SK-N-SH (cell line): Measurements from ENCODE around the gene PCDH17. TPM values are rescaled to one million over a fixed set of nuclear protein-coding genes. Genes with fewer than 3 reads are reported as not detected.

Experiments used
- CTCF ChIA-PET: fragments of 300-600, 350-600 bp; formaldehyde crosslinking; extraction: SDS; loops from one replicate; lab custom pipeline; 2021; lab: Yijun Ruan, JAX
- POLR2A ChIA-PET: fragments of 350-600 bp; sonication (Branson Sonifier 250); formaldehyde crosslinking; extraction: SDS; loops from one replicate; lab custom pipeline; 2020; ENCODE audit warnings: antibody characterized with exemption, inconsistent platforms; lab: Yijun Ruan, JAX
- DNase-seq: peaks from one replicate; pipeline ENCODE4 v3.0.0; 2012
- H2AFZ ChIP-seq: fragments of 200-600 bp; sonication (generic); 2 replicates; pipeline ENCODE4 v1.8.1; 2016; ENCODE audit warnings: antibody characterized with exemption, mild to moderate bottlenecking, low read depth
- H3F3A ChIP-seq: fragments of 200-600 bp; sonication (generic); replicated peaks from 2 replicates; pipeline ENCODE3; 2016; ENCODE audit warnings: antibody characterized with exemption, mild to moderate bottlenecking; ENCODE audit not compliant: insufficient read depth
- H3K27ac ChIP-seq, 2 experiments: fragments of 200-500 bp in 1 of 2; fragments of 200-600 bp in 1 of 2; sonication (Bioruptor generic) in 1 of 2; sonication (generic), shearing (Covaris generic) in 1 of 2; 2 replicates each; pipeline versions ENCODE4 v1.5.1 to v1.6.1; 2014 to 2016; ENCODE audit warnings: low read depth in 2 of 2, inconsistent platforms in 1 of 2, low read length in 1 of 2, mild to moderate bottlenecking in 1 of 2, mixed read lengths in 1 of 2
- H3K27me3 ChIP-seq: fragments of 200-600 bp; sonication (generic), shearing (Covaris generic); 2 replicates; pipeline ENCODE4 v1.6.1; 2016; ENCODE audit warnings: mixed run types; ENCODE audit not compliant: insufficient read depth
- H3K36me3 ChIP-seq, 2 experiments: fragments of 200-500 bp in 1 of 2; fragments of 200-600 bp in 1 of 2; sonication (Bioruptor generic) in 1 of 2; sonication (generic) in 1 of 2; replicated peaks in 1 of 2; 2 replicates each; pipeline versions ENCODE3 to v1.5.1; 2014 to 2016; ENCODE audit warnings: low read length in 1 of 2, mild to moderate bottlenecking in 1 of 2; ENCODE audit not compliant: insufficient read depth in 2 of 2, control insufficient read depth in 1 of 2
- H3K4me1 ChIP-seq, 2 experiments: fragments of 200-500 bp in 1 of 2; fragments of 200-600 bp in 1 of 2; sonication (Bioruptor generic) in 1 of 2; sonication (generic), shearing (Covaris generic) in 1 of 2; 2 replicates each; pipeline versions ENCODE4 v1.5.1 to v1.6.1; 2014 to 2016; ENCODE audit warnings: low read depth in 1 of 2, low read length in 1 of 2, mixed run types in 1 of 2; ENCODE audit not compliant: insufficient read depth in 2 of 2, control insufficient read depth in 1 of 2
- H3K4me2 ChIP-seq: fragments of 200-600 bp; sonication (generic), shearing (Covaris generic); 2 replicates; pipeline ENCODE4 v1.6.1; 2017; ENCODE audit warnings: mixed run types
- H3K4me3 ChIP-seq, 2 experiments: fragments of 200-500 bp in 1 of 2; fragments of 200-600 bp in 1 of 2; sonication (Bioruptor generic) in 1 of 2; sonication (generic), shearing (Covaris generic) in 1 of 2; 2 replicates each; pipeline versions ENCODE4 v1.5.1 to v1.8.1; 2014 to 2016; ENCODE audit warnings: low read depth in 2 of 2, inconsistent platforms in 1 of 2, low read length in 1 of 2, mild to moderate bottlenecking in 1 of 2, mixed read lengths in 1 of 2, moderate library complexity in 1 of 2
- H3K79me2 ChIP-seq: fragments of 200-600 bp; sonication (generic); 2 replicates; pipeline ENCODE4 v1.8.1; 2017; ENCODE audit warnings: mild to moderate bottlenecking; ENCODE audit not compliant: insufficient read depth
- H3K9ac ChIP-seq: fragments of 200-600 bp; sonication (generic); 2 replicates; pipeline ENCODE4 v1.6.1; 2017; ENCODE audit warnings: mixed run types
- H3K9me2 ChIP-seq: fragments of 200-600 bp; sonication (generic); 2 replicates; pipeline ENCODE4 v1.6.1; 2017; ENCODE audit warnings: mixed run types
- H3K9me3 ChIP-seq: fragments of 200-600 bp; sonication (generic); 2 replicates; pipeline ENCODE4 v1.6.1; 2017; ENCODE audit warnings: mixed run types, mild to moderate bottlenecking, moderate library complexity
- H4K20me1 ChIP-seq: fragments of 200-600 bp; sonication (generic); 2 replicates; pipeline ENCODE4 v1.6.1; 2017; ENCODE audit warnings: mild to moderate bottlenecking, mixed run types; ENCODE audit not compliant: insufficient read depth
- ELF1 ChIP-seq: IDR thresholded peaks from 2 replicates; pipeline ENCODE4 v1.4.0; 2012
- FOXJ3 ChIP-seq: sonication (generic); formaldehyde crosslinking; IDR thresholded peaks from 2 replicates; pipeline ENCODE4 v1.5.1; 2020; ENCODE audit warnings: mild to moderate bottlenecking, missing genetic modification reagents
- GABPA ChIP-seq: IDR thresholded peaks from 2 replicates; pipeline ENCODE4 v1.4.0; 2012; ENCODE audit warnings: low read depth, mild to moderate bottlenecking
- JUND ChIP-seq: IDR thresholded peaks from 2 replicates; pipeline ENCODE4 v1.4.0; 2012
- SIN3A ChIP-seq: IDR thresholded peaks from 2 replicates; pipeline ENCODE4 v1.6.1; 2012; ENCODE audit warnings: low read depth, mild to moderate bottlenecking, low read length, moderate library complexity, borderline replicate concordance
- SMC3 ChIP-seq: IDR thresholded peaks from 2 replicates; pipeline ENCODE4 v1.6.1; 2012; ENCODE audit warnings: low read depth, low read length, improper control_type of control experiment
- TCF12 ChIP-seq: IDR thresholded peaks from 2 replicates; pipeline ENCODE4 v1.4.0; 2012
- WGBS: methylation state at CpG from one replicate; pipeline ENCODE4 v1.1.6; 2017; ENCODE audit warnings: low lambda C conversion rate; 5-methylcytosine and 5-hydroxymethylcytosine counted together
- polyA plus RNA-seq, 3 experiments: library from polyadenylated mRNA; depleted of rRNA; stranded (reverse); fragments of >200 nt; gene quantifications; 2 replicates each; pipeline ENCODE4 v1.2.3, GENCODE V29; 2012
- TF ChIP-seq, protein P1 (sequence below): fragments of 200-600 bp; sonication (generic); IDR thresholded peaks from 2 replicates; pipeline ENCODE4 v1.6.1; 2017; ENCODE audit warnings: antibody characterized with exemption, mild to moderate bottlenecking, moderate library complexity
- TF ChIP-seq, protein P2 (sequence below): IDR thresholded peaks from 2 replicates; pipeline ENCODE4; 2012
- TF ChIP-seq, protein P3 (sequence below): fragments of 150-350 bp; IDR thresholded peaks from 2 replicates; pipeline ENCODE4 v1.6.1; 2017; ENCODE audit warnings: antibody characterized with exemption, low read length, low read depth, borderline replicate concordance
- TF ChIP-seq, protein P4 (sequence below): IDR thresholded peaks from 2 replicates; pipeline ENCODE4 v1.4.0; 2012; ENCODE audit warnings: low read depth, borderline replicate concordance
- TF ChIP-seq, protein P5 (sequence below): IDR thresholded peaks from 2 replicates; pipeline ENCODE4 v1.6.1; 2012; ENCODE audit warnings: mild to moderate bottlenecking, low read depth, low read length, moderate library complexity

Gene PCDH17
- polyA plus RNA-seq, 1 of the 3 experiments (the other 2 are of a cell fraction): 0.13 TPM

DNA sequence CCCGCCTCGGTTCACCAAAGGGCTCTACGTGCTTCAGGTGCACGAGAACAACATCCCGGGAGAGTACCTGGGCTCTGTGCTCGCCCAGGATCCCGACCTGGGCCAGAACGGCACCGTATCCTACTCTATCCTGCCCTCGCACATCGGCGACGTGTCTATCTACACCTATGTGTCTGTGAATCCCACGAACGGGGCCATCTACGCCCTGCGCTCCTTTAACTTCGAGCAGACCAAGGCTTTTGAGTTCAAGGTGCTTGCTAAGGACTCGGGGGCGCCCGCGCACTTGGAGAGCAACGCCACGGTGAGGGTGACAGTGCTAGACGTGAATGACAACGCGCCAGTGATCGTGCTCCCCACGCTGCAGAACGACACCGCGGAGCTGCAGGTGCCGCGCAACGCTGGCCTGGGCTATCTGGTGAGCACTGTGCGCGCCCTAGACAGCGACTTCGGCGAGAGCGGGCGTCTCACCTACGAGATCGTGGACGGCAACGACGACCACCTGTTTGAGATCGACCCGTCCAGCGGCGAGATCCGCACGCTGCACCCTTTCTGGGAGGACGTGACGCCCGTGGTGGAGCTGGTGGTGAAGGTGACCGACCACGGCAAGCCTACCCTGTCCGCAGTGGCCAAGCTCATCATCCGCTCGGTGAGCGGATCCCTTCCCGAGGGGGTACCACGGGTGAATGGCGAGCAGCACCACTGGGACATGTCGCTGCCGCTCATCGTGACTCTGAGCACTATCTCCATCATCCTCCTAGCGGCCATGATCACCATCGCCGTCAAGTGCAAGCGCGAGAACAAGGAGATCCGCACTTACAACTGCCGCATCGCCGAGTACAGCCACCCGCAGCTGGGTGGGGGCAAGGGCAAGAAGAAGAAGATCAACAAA is 2.6 kb downstream of the PCDH17 start:
- Histone ChIP-seq H3K27me3 (peaks cover 34% of the 10 kb centered on the region), H4K20me1 (no peaks in the 10 kb centered on the region), H3K79me2 (no peaks in the 10 kb centered on the region; the same call in 1 of the 2 replicates), H3K36me3 (no peaks in the 10 kb centered on the region), H3K9ac (no peak overlapping the region), H3F3A (peaks cover 3% of the 10 kb centered on the region), H3K4me3 (peak overlapping the region; percentile 19 to 39; a peak in 2 of 4 replicates), H3K4me1 (peaks cover 4 to 20% of the 10 kb centered on the region in 2 experiments; a peak in 3 of 4 replicates), H3K4me2 (peak overlapping the region; percentile 15; the same call in 1 of the 2 replicates), H3K9me3 (no peaks in the 10 kb centered on the region), H2AFZ (no peak overlapping the region), H3K9me2 (no peaks in the 10 kb centered on the region), H3K27ac (no peak overlapping the region)
- ChIA-PET POLR2A (no interaction called here), CTCF (interaction anchor here (0.6 to 3.9 kb wide), 30 partner anchors 8 to 1817 kb away, joined by 3 to 22 read pairs (median 4); no protein-coding TSS in a partner anchor)
- peak; percentile 48 for DNase-seq
- WGBS: 31% methylated on average over 34 of the region's 78 CpGs
- no peak for TF ChIP-seq FOXJ3 (CRISPR knock-in tag)
- TF ChIP-seq, protein P1, sequence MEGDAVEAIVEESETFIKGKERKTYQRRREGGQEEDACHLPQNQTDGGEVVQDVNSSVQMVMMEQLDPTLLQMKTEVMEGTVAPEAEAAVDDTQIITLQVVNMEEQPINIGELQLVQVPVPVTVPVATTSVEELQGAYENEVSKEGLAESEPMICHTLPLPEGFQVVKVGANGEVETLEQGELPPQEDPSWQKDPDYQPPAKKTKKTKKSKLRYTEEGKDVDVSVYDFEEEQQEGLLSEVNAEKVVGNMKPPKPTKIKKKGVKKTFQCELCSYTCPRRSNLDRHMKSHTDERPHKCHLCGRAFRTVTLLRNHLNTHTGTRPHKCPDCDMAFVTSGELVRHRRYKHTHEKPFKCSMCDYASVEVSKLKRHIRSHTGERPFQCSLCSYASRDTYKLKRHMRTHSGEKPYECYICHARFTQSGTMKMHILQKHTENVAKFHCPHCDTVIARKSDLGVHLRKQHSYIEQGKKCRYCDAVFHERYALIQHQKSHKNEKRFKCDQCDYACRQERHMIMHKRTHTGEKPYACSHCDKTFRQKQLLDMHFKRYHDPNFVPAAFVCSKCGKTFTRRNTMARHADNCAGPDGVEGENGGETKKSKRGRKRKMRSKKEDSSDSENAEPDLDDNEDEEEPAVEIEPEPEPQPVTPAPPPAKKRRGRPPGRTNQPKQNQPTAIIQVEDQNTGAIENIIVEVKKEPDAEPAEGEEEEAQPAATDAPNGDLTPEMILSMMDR: 0 out of 2 replicates have a peak, but pooled peaks have one; percentile 12
- TF ChIP-seq, protein P2, sequence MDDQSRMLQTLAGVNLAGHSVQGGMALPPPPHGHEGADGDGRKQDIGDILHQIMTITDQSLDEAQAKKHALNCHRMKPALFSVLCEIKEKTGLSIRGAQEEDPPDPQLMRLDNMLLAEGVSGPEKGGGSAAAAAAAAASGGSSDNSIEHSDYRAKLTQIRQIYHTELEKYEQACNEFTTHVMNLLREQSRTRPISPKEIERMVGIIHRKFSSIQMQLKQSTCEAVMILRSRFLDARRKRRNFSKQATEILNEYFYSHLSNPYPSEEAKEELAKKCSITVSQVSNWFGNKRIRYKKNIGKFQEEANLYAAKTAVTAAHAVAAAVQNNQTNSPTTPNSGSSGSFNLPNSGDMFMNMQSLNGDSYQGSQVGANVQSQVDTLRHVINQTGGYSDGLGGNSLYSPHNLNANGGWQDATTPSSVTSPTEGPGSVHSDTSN: no peak

DNA sequence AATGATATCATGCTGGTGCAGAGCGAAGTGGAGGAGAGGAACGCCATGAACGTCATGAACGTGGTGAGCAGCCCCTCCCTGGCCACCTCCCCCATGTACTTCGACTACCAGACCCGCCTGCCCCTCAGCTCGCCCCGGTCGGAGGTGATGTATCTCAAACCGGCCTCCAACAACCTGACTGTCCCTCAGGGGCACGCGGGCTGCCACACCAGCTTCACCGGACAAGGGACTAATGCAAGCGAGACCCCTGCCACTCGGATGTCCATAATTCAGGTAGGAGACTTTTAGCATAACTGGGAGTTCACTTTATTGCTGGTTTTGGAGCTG is 3.3 kb downstream of the PCDH17 start:
- Histone ChIP-seq H3K27ac (no peak overlapping the region), H3F3A (peaks cover 3% of the 10 kb centered on the region), H3K4me2 (peak overlapping the region; percentile 15; the same call in 1 of the 2 replicates), H3K4me3 (peak overlapping the region; percentile 19 to 39; a peak in 2 of 4 replicates), H3K36me3 (no peaks in the 10 kb centered on the region), H3K27me3 (peaks cover 31% of the 10 kb centered on the region), H3K4me1 (peaks cover 4 to 17% of the 10 kb centered on the region in 2 experiments; a peak in 3 of 4 replicates), H4K20me1 (no peaks in the 10 kb centered on the region), H2AFZ (no peak overlapping the region), H3K9me3 (no peaks in the 10 kb centered on the region), H3K9ac (no peak overlapping the region), H3K9me2 (no peaks in the 10 kb centered on the region), H3K79me2 (no peaks in the 10 kb centered on the region; the same call in 1 of the 2 replicates)
- POLR2A ChIA-PET: no interaction called here
- CTCF ChIA-PET: interaction anchor here (0.6 to 3.9 kb wide), 14 partner anchors 9 to 1817 kb away, joined by 3 to 22 read pairs (median 6); no protein-coding TSS in a partner anchor
- DNase-seq: peak; percentile 43
- WGBS: 31% methylated on average over 11 of the region's 15 CpGs
- TF ChIP-seq, protein P1: no peak
- no peak for TF ChIP-seq SIN3A
- no peak for TF ChIP-seq JUND
- TF ChIP-seq, protein P3, sequence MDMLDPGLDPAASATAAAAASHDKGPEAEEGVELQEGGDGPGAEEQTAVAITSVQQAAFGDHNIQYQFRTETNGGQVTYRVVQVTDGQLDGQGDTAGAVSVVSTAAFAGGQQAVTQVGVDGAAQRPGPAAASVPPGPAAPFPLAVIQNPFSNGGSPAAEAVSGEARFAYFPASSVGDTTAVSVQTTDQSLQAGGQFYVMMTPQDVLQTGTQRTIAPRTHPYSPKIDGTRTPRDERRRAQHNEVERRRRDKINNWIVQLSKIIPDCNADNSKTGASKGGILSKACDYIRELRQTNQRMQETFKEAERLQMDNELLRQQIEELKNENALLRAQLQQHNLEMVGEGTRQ: no peak
- TF ChIP-seq FOXJ3 (CRISPR knock-in tag): no peak
- no peak for TF ChIP-seq TCF12
- TF ChIP-seq GABPA: no peak
- TF ChIP-seq, protein P4, sequence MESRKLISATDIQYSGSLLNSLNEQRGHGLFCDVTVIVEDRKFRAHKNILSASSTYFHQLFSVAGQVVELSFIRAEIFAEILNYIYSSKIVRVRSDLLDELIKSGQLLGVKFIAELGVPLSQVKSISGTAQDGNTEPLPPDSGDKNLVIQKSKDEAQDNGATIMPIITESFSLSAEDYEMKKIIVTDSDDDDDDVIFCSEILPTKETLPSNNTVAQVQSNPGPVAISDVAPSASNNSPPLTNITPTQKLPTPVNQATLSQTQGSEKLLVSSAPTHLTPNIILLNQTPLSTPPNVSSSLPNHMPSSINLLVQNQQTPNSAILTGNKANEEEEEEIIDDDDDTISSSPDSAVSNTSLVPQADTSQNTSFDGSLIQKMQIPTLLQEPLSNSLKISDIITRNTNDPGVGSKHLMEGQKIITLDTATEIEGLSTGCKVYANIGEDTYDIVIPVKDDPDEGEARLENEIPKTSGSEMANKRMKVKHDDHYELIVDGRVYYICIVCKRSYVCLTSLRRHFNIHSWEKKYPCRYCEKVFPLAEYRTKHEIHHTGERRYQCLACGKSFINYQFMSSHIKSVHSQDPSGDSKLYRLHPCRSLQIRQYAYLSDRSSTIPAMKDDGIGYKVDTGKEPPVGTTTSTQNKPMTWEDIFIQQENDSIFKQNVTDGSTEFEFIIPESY: no peak
- TF ChIP-seq ELF1: no peak
- no peak for TF ChIP-seq SMC3
- TF ChIP-seq, protein P5, sequence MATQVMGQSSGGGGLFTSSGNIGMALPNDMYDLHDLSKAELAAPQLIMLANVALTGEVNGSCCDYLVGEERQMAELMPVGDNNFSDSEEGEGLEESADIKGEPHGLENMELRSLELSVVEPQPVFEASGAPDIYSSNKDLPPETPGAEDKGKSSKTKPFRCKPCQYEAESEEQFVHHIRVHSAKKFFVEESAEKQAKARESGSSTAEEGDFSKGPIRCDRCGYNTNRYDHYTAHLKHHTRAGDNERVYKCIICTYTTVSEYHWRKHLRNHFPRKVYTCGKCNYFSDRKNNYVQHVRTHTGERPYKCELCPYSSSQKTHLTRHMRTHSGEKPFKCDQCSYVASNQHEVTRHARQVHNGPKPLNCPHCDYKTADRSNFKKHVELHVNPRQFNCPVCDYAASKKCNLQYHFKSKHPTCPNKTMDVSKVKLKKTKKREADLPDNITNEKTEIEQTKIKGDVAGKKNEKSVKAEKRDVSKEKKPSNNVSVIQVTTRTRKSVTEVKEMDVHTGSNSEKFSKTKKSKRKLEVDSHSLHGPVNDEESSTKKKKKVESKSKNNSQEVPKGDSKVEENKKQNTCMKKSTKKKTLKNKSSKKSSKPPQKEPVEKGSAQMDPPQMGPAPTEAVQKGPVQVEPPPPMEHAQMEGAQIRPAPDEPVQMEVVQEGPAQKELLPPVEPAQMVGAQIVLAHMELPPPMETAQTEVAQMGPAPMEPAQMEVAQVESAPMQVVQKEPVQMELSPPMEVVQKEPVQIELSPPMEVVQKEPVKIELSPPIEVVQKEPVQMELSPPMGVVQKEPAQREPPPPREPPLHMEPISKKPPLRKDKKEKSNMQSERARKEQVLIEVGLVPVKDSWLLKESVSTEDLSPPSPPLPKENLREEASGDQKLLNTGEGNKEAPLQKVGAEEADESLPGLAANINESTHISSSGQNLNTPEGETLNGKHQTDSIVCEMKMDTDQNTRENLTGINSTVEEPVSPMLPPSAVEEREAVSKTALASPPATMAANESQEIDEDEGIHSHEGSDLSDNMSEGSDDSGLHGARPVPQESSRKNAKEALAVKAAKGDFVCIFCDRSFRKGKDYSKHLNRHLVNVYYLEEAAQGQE: no peak
